ENCODE data around the gene DPP10.

DPP10 gene

DNA sequence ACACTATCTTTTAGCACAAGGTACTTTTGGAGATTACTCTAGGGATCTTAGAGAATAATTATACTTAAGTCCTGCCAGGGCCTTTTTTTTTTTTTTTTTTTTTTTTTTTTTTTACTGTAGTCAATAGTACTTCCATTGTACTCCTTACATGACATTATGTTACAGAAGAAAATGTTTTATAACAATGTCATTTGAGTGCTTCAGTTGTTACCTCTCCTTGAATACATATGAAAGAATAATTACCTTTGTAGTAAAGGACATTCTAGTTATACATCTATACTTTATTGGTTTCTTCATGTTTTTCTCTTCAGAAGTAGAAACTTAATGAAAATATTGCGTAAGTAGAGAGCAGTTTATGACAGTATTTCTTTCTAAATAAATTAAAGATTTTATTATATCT, 834.9 kb downstream of the DPP10 start:
- DNase-seq (ENCODE audit: low spot score), result no peak

DNA sequence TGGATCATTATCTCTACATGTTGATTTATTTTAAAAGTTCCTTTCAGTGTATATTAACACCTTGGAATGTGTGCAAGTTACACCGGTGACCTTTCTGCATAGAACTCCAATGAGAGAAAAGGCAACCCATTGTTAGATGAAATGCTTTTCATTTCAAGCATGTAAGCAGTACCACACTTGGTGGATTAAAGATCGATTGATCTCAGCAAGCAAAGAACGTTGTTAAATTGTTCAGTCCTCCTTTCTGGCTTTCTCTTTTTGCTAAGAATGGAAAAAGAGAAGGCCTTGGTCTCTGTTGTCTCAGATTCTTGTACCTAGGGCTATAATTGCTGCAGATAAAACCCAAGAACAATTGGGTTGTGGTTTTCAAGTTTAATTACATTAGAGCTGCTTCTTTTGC, 843.0 kb downstream of the DPP10 start:
- DNase-seq (ENCODE audit: low spot score), result no peak

DNA sequence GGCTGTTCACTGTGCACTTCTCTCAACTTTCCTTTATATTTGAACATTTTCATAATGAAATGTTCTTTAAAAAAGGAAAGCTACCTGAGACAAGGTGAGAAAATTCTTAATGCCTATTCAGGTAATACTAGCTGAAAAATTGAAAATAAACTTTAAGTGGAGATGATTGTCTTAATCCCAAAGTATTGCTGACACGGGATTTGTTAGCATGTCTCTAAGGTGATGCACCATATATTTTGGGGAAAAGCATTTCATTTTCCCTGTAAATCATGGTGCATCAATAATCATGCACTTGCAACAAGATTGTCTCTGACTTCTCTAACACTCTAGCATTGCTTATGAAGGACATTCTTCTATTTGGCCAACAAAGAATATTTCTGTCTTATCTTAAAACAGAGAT, 848.0 kb downstream of the DPP10 start:
- no peak for DNase-seq (ENCODE audit: low spot score)

- DNase-seq (ENCODE audit: low spot score), result no peak
Measured at GRCh38 chr2:115292742-115293141, 850.3 kb downstream of the DPP10 start.

DNA sequence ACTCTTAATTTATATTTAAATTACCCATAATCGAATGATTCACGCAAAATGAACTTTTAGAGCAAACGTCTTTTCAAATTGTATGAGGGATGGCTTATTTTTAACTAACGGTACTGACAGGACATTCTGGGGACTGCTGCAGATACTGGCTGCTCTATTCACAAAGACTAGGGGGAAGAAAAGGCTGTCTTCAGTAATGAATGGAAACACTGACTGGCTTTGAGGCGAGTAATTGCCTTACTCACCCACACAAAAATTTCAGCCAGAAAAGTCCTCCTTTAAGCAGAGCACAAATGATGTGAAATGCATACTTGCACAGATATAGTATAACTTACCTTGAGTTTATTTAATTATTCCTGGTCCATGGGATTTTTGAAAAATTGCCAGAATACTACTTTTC, 852.6 kb downstream of the DPP10 start:
- DNase-seq (ENCODE audit: low spot score), result no peak

DNA sequence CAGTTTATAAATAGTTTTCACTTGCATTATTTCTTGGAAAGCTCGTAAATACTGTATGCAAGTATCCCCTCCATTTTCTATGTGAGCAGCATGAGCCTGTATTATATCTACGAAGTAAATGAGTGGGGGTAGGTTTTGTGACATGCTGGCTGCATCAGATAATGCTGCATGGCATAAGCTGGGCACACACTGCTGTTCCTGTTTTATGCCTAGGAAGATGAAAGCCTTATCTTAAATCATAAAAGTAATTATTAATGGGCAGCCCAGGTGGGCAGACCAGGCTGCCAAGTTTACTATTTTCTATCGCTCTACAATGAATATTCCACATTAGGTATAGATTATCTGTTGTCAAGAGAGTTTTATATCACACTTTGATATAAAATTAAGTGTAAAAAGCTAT, 854.6 kb downstream of the DPP10 start:
- DNase-seq (ENCODE audit: low spot score), result no peak

DNA sequence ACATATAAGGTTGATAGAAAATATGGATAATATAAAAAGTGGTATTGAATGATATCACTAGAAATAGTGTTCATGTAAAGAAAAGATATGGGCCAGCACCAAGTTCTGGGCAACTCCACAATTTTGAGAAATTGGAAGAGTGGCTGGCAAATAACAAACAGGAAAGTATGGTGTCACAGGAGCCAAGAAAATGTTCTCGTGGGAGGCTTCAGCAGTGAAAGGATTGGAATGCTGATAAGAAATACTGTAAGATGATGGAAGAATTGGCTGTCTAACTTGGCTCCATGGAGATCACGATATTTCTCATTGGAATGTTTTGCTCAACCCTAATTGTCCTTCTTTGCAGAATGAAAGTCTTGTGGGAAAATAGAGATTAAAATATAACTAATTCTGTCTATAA, 856.8 kb downstream of the DPP10 start:
- no peak for DNase-seq (ENCODE audit: low spot score)

GRCh38 chr2:115305712-115306111, 863.3 kb downstream of the DPP10 start:
- DNase-seq (ENCODE audit: low spot score), result no peak

DNA sequence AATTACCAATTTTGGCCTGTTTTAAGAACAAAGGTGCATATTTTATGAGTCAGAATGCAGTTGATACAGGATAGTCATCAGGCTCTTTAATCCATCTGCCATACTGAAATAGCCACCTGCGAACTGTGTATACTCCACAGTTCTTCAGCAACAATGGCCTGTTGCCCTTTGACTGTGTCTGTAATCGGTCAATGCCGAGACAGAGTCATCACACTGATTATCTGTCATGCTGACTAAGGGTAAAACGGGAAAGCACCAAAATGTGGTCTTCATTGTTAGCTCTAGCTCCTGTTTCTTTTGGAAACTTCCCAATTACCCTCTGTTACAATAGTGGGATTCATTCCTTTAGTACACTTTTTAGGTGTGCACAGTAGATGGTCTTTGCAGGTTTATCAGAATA, 871.7 kb downstream of the DPP10 start:
- no peak for DNase-seq (ENCODE audit: low spot score)

DNA sequence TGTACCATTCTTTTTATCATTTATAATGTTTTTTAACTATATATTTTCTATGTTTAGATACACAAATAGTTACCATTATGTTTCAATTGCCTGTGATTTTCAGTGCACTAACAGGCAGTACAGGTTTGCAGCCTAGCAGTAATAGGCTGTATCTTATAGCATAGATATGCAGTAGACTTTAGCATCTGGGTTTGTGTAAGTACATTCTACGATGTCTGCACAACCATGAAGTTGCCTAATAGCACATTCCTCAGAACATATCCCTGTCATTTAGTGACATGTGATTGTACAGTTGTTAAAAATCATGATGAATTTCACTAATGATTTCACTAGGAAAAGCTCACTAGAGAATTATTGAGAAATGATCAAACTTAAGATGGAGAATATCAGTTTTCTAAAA, 884.6 kb downstream of the DPP10 start:
- DNase-seq (ENCODE audit: low spot score), result no peak

- no peak for DNase-seq (ENCODE audit: low spot score)
Measured at GRCh38 chr2:115359550-115359949, 917.1 kb downstream of the DPP10 start.

GRCh38 chr2:115364093-115364492, 921.7 kb downstream of the DPP10 start:
- no peak for DNase-seq (ENCODE audit: low spot score)

- no peak for DNase-seq (ENCODE audit: low spot score)
Measured at GRCh38 chr2:115369400-115369799, 927.0 kb downstream of the DPP10 start.

- DNase-seq (ENCODE audit: low spot score), result no peak
Measured at GRCh38 chr2:115374981-115375380, 932.5 kb downstream of the DPP10 start.

GRCh38 chr2:115384399-115384798, 942.0 kb downstream of the DPP10 start:
- no peak for DNase-seq (ENCODE audit: low spot score)

DNA sequence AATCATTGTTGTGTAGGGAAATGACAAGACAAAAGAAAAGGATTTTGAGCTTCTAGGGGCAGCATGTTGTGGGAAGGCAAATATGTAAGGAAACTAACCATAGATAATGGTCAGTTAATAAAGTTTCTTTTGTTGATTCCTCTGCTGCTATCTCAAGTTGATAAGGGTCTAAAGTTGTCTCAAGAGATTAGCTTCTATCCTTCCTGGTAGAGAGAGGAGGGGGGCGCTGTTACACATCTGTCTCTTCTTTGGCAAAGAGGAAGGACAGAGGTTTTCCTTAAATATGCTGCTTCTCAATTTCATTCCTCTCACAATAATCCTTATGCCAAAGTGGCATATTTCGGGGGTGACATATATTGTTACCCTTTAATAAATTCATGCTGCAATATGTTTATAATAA, 944.0 kb downstream of the DPP10 start:
- DNase-seq (ENCODE audit: low spot score), result no peak

DNA sequence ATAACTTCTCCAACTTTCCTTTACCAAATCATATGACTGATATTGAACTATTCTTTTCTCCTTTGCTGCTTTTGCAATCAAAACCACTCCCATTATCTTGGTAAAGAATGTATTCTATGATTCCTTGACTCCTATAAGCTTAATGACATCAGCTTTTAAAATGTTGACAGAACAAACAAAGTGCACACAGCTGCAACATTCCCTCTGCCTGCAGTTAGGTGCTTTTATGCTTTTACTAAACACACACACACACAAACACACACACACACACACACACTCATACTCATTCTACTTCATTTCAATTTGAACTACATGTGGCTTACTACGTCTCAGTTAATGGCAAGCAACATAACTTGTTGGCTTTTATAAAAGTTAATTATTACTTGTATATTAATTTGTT, 946.6 kb downstream of the DPP10 start:
- DNase-seq (ENCODE audit: low spot score), result no peak

- DNase-seq (ENCODE audit: low spot score), result no peak
Measured at GRCh38 chr2:115389898-115390565, 947.6 kb downstream of the DPP10 start.

DNA sequence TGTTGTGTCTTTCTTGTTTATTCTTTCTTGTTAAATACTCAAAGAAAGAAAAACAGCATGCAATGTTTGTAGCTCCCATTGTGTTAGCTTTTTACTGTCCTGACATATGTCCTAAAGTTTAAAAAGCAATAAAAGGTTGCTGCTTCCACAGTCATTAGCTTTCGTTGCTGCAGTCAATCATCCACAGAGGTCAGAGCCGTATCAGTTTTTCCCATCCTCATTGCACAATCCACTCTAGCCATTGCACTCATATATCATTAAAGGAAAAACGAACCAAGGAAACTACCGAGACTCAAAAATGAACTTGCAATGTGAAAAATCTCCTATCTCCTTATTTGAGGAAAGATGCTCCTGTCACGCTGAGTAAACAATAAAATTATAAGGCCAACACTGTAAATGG, 954.1 kb downstream of the DPP10 start:
- DNase-seq (ENCODE audit: low spot score), result no peak

- no peak for DNase-seq (ENCODE audit: low spot score)
Measured at GRCh38 chr2:115400940-115401339, 958.5 kb downstream of the DPP10 start.

- no peak for DNase-seq (ENCODE audit: low spot score)
Measured at GRCh38 chr2:115412501-115412900, 970.1 kb downstream of the DPP10 start.

- no peak for DNase-seq (ENCODE audit: low spot score)
Measured at GRCh38 chr2:115413791-115414190, 971.4 kb downstream of the DPP10 start.

DNA sequence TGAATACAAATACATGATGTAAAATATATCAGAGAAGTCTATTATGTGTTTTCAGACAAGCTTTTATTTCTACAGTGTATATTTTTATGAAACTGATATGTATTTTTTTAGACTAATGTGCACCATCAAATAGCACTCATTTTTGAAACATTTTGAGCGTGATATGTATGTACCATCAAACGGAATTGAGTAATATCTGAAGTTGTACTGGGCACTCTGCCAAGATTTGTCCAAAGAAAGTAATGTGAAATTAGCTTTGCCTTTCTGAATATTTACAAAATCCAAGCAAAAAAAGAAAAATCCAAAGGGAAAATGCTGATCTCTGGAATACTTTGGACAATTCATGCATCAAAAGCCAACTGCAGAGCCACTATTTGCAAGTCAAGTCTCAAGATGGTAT, 972.0 kb downstream of the DPP10 start:
- DNase-seq (ENCODE audit: low spot score), result no peak

DNA sequence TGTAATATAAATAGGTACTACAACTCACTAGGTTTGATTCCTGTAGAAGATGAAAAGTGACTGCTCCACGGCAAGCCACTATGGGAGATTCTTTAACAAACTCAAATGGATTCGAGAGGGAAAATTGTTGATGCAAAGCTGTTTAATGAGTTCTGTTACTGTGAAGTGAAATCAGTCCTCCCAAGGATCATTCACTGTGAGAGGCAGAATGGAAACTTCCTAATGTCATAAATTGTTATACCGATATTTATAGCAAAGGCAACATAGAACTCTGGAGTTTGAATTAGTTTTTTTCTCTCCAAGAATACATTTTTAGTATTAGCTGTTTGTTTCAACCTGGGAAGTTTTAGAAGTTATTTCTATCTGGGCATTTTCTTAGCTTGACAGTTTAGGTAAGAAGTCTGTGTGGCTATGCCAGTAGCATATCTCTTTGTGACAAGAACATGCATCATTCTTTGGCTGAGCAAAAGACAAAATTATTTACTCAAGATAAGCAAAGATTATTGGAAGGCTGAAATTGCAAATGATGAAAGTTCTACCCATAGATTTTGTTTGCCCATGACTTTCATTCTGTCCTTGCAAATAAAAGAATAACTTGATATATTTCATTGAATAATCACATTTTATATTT, 979.7 kb downstream of the DPP10 start:
- no peak for DNase-seq (ENCODE audit: low spot score)
